NCI-H82 treated with DMSO at 0.1 percent for 48 hours (cell line): ENCODE measurements around the gene MIPOL1.

ENCODE experiments used
- DNase-seq: peaks from one replicate; lab custom pipeline; 2025; ENCODE audit not compliant: unreplicated experiment; lab: John Stamatoyannopoulos, UW

Gene MIPOL1

DNA sequence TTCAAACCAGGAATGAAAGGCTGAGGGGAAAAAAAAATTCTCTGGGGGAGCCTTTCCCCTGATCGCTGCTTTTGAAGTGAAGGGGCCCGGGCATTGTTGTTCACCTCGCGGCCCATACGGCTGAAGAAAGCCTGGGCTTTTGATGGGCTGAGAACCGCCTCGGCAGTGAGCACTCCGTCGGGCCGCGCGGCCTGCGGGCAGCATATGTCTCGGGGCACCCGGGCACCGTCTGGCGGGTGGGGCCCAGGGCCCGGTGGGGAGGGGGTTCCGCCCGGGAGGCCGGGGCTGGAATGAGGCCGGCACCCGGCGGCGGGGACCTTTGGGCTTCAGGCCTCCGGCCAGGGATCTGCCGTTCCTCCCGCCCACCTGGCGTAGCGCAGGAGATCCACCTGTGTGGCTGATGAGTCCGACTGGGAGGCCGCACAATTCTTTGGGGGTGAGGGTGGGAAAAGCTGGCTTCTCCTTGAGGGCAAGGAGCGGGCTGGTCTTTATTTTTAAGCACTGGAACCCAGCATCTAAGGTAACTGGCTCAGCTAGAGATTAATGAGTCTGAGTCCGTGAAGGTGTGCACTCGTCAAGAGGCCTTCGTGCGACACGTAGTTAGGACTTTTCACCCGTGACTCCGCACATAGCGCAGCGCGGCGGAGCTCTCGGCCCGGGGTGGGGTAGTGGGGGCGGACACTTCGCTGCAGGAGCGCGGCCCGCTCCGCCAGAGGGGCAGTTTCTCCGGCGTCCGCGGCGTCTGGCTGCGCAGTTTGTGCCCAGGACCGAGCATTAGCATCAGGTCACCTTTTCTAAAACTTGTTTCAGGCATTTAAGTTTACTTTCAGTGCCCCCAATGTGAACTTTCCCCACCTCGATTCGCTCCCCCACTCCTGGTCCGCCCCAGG is 386.7 kb downstream of the MIPOL1 start:
- DNase-seq, result no peak

DNA sequence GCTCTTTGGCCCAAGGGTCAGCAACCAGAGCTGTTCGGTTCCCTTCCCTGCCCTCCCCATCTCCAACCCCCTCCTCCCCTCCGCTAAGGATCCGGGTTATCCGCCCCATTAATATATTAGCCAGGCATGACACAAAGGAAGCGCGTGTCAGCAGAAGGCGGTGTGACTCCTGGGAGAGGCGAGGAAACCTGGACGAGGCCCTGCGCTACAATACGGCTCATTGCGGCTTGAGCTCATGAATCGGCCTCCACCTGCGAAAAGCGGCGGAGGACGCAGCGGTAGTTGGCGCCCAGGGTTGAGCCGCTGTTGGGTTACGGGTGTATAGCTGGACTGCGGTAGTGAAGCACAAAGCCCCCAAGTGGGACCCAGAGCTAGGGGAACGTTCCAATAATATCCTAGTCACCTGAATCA is 387.4 kb downstream of the MIPOL1 start:
- no peak for DNase-seq

GRCh38 chr14:37585971-37586796 is 388.4 kb downstream of the MIPOL1 start:
- no peak for DNase-seq

GRCh38 chr14:37586797-37587130 is 389.0 kb downstream of the MIPOL1 start:
- DNase-seq, result no peak

DNA sequence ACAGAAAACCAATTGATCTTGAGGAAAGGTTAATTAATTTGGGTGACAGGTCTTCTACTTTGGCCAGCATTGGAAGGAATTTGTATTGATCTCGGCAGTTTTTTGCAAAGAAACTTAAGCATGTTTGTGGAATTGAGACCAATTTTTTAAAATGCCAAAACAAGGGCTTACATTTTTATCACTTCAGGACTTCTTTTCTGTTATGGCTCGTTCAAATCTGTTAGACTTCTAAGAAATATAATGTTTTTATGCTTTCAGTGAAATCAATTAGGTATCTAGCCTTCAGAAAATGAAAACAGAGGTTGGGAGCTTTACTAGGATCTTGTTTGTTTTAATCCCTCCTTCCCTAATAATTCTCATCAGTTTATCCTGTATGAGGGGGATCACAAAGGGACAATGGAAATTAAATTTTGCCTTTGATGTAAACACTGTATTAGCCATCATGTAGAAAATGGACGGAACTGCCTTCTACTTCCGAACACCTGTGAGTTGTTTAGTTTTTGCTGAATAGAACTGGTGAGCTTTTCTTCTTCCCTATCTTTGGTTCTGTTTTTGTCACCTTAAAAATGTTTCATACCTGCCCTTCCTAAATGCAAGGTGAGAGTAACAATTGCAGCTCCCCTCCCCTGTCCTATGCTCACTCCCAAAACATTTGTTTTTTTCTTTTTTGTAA is 389.5 kb downstream of the MIPOL1 start:
- DNase-seq, result no peak

DNA sequence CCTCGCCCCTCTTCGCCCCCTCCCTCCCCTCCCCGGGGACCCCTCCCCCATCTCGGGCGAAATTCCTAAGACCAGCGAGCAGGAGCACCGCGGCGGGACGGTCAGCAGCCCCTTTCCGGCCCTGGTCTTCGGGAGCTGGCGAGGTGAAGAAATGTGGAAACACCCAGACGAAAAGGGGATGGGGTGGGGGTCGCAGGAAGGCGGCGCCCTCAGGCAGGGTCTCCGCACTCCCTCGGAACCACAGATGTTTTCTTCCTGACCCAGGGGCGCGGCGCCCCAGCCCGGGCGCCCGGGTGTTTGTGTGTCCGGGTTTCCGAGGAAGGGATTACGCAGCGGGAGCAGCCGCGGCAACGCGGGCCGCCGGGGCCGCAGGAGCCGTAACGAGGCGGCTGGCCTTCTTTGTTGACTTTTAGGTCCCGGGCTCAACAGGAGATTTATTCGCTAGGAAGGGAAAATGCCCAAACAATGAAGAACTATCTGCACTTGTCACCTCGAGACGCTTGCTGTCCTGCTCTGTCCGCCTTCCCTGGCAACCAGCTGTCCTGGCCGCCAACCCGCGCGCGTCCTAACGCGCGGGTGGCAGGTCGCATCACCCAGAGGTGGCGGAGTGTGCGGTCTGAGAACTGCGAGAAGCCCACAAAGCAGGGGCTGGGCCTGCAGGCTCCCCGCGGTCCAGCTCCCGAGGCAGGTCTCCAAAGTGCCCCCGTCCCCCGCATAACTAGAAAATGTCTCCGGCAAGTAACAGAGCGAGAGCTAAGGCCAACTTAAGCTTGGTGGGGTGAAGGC is 390.3 kb downstream of the MIPOL1 start:
- DNase-seq, result no peak

- DNase-seq, result no peak
These were observed 390.9 kb downstream of the MIPOL1 start for GRCh38 chr14:37588667-37588955.

DNA sequence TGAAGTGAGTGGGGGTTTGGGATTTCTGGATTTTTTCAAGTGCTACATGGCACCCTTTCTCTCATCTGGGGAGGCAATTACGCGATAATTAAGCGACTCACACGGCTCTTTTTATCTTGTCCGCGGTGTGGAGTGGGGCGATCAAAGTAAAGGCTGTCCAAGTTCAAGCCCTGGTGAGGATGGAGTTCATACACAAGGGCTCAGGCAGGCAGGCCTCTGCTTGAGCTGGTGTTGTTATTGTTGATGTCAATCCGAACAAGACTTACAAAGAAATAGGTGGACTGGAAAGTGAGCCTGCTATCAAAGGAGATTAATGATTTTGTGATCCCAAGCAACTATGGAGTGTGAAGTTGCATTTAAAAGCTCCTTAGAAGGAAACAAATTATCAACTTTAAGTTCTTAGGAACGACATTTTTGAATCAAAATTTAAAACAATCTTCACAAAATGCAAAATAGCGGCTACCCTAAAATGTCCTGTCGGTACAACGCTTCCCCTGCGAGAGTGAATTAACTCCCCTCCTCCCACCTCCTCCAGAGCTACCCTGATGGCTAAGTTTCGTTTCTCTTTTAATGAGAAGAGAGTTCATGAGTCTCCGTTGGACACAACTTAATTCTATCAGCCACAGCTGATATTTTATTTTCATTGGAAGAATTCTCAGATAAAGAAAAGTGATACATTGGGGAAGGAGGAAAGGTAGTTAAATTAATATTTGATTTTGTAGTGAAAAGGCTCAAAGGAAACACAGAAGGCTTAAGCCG is 391.4 kb downstream of the MIPOL1 start:
- DNase-seq, result no peak

GRCh38 chr14:37589715-37590427 is 392.1 kb downstream of the MIPOL1 start:
- no peak for DNase-seq

DNA sequence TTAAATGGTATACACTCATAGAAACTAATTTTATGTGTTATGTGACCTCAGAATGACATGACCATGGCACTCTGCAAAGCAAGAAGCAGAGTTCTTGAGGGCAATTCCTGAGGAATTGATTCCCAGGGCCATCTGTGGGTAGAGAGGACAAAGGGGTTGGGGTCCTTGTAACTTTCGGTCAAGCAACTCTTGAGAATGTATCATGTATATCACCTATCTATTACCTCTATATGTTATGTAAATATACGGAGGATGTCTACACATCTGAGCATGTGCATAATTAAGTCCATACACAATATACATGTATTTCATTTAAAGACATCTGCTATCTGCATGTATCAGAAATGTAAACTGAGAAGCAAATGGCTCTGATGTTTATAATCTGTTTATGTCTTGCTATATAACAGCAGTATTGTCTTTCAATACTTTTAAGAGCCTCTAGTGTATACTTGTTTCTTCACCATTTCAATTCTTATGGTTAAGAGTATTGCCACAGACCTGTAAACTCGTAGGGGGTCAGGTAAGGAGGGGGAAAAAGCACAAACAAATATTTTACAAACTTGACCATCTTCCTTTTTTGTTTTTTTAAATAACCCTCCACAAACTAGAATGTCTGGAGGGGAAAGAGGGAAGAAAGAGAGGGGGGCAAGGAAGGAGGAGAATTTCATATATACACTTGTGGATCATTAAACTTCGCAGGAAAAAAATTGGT is 392.8 kb downstream of the MIPOL1 start:
- no peak for DNase-seq

DNA sequence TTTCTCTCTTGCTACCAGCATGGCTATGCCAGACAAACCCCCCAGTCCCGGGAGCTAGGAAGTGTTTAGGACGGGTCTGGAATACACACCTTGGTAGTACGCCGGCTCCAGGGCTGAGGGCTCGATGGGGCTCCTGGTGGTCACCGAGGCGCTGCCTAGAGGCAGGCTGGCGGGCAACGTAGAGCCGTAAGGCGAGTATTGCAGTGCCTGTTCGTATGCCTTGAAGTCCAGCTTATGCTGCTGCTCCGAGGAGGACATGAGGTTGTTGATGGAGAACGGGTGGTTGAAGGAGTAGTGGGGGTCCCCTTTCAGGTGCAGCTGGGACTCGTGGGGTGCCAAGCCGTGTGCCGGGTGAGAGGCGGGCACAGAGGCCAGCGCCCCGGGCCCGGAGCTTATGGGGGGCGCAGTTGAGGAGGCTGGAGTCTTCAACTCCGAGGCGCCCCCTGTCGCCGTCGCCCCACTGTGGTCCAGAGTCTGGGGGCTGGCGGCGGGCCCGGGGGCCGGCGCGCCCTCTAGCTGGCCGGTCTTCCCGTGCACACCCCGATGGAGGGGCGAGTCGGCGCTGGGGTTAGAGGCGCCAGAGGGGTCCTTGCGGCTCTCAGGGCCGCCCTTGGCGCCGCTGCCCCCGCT is 393.7 kb downstream of the MIPOL1 start:
- no peak for DNase-seq

GRCh38 chr14:37591941-37592481 is 394.3 kb downstream of the MIPOL1 start:
- DNase-seq, result no peak

- DNase-seq, result no peak
These were observed 395.0 kb downstream of the MIPOL1 start for GRCh38 chr14:37592482-37593408.

DNA sequence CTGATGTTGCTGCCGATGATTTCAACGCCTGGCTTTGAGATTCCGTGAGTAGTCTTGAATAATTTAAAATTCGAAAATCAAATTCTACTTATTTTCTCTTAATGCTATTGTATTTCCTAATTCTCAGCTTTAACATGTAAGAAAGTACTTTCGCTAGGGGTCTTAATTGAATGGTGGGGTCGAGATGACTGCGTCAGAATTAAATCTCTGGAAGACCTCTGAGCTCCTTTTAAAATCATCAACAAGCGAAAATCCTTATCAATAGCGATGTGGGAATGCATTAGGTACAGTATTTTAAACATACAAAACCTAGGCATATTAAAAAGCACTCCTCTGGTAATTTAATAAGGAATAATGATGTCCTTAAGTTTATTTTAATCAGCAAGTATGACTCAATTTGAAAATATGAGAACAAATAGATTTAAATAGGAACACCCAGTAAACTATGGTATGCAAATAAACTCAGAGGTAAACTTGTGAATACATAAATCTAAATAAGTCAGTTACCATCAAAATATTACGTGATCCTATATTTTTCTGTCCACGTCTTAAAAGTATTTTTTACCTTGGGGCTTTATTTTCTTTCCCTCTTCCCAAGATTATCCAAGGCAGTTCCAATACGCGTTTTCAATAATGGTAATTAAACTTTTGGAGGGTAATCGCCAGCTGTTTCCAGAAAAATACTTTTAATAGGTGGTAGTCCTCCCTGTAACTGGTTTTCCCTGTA is 395.9 kb downstream of the MIPOL1 start:
- DNase-seq, result no peak

- DNase-seq, result peak; percentile 73
These were observed 396.7 kb downstream of the MIPOL1 start for GRCh38 chr14:37594238-37594970.
